GM18868 (cell line): Measurements from ENCODE around the gene BRD1.
"Not testable (repeated sequence)": the region's sequence is repeated elsewhere in the genome, so short reads cannot be mapped to it uniquely, and the experiment has no call there.

ENCODE experiments used
- ATAC-seq: cut with Tn5 transposase; IDR thresholded peaks from one replicate; pipeline ENCODE4 v1.9.1; 2021; ENCODE audit warnings: mild to moderate bottlenecking, moderate library complexity; ENCODE audit not compliant: unreplicated experiment

Gene BRD1

GRCh38 chr22:49771266-49772065 is 56.2 kb downstream of the BRD1 start:
- ATAC-seq: no peak

GRCh38 chr22:49770547-49771265 is 57.0 kb downstream of the BRD1 start:
- no peak for ATAC-seq

GRCh38 chr22:49769691-49770546 is 57.8 kb downstream of the BRD1 start:
- no peak for ATAC-seq

GRCh38 chr22:49768951-49769690 is 58.6 kb downstream of the BRD1 start:
- no peak for ATAC-seq

GRCh38 chr22:49768077-49768910 is 59.4 kb downstream of the BRD1 start:
- no peak for ATAC-seq

GRCh38 chr22:49767355-49768062 is 60.2 kb downstream of the BRD1 start:
- no peak for ATAC-seq

- no peak for ATAC-seq
Measured at GRCh38 chr22:49765951-49766350, 61.7 kb downstream of the BRD1 start.

- no peak for ATAC-seq
Measured at GRCh38 chr22:49765091-49765771, 62.4 kb downstream of the BRD1 start.

- ATAC-seq: no peak
Measured at GRCh38 chr22:49764127-49764581, 63.5 kb downstream of the BRD1 start.

- ATAC-seq: no peak
Measured at GRCh38 chr22:49763696-49764095, 64.0 kb downstream of the BRD1 start.

- ATAC-seq: no peak
Measured at GRCh38 chr22:49763138-49763537, 64.5 kb downstream of the BRD1 start.

- ATAC-seq: not testable (repeated sequence)
Measured at GRCh38 chr22:49762571-49762970, 65.1 kb downstream of the BRD1 start.

GRCh38 chr22:49761836-49762235 is 65.8 kb downstream of the BRD1 start:
- no peak for ATAC-seq

- ATAC-seq: no peak
Measured at GRCh38 chr22:49760630-49761571, 66.8 kb downstream of the BRD1 start.

- no peak for ATAC-seq
Measured at GRCh38 chr22:49760280-49760629, 67.4 kb downstream of the BRD1 start.

- no peak for ATAC-seq
Measured at GRCh38 chr22:49756676-49757075, 71.0 kb downstream of the BRD1 start.

- ATAC-seq: no peak
Measured at GRCh38 chr22:49756201-49756600, 71.5 kb downstream of the BRD1 start.

- no peak for ATAC-seq
Measured at GRCh38 chr22:49755631-49756001, 72.1 kb downstream of the BRD1 start.
